HCT116 (cell line): ENCODE results near the gene TKTL1. TPM values are rescaled to one million over a fixed set of nuclear protein-coding genes. Genes with fewer than 3 reads are reported as not detected.

Experiments
- ATAC-seq: fragments of 200-7000 bp; cut with Tn5 transposase; 2 replicates; pipeline ENCODE4 v1.9.1; 2020; ENCODE audit warnings: mild to moderate bottlenecking, moderate library complexity
- BruUV-seq: library from RNA; stranded (reverse); fragments of 400-500 nt; replicated peaks from 2 replicates; lab custom pipeline; 2021; lab: Mats Ljungman, UMichigan
- CTCF ChIA-PET: fragments of 300-600 bp; sonication (Branson Sonifier 250); formaldehyde crosslinking; loops from one replicate; lab custom pipeline; 2021; ENCODE audit warnings: antibody characterized with exemption; lab: Charles Lee
- POLR2A ChIA-PET: fragments of 300-600, 350-600 bp; sonication (Branson Sonifier 250); formaldehyde crosslinking; loops from one replicate; lab custom pipeline; 2021; ENCODE audit warnings: antibody characterized with exemption; lab: Charles Lee
- RAD21 ChIA-PET, 2 experiments: fragments of 300-600 bp; sonication (Branson Sonifier 250); formaldehyde crosslinking; loops; one replicate each; lab custom pipeline; 2023; ENCODE audit warnings: low total read pairs in 2 of 2; ENCODE audit not compliant: uncharacterized antibody in 2 of 2, unreplicated experiment in 2 of 2, low non-redundant PET in 1 of 2; lab: Charles Lee
- DNase-seq: peaks from one replicate; pipeline ENCODE4 v3.0.0-alpha.2; 2010; ENCODE audit warnings: low read depth, low spot score
- H2AFZ ChIP-seq: fragments of 200-600 bp; shearing (Covaris generic), sonication (generic); 2 replicates; pipeline ENCODE4 v1.6.1; 2017; ENCODE audit warnings: low read depth, mixed run types, mixed read lengths, antibody characterized with exemption, low read length; ENCODE audit not compliant: poor library complexity, severe bottlenecking
- H3K27ac ChIP-seq: 2 replicates; pipeline ENCODE4 v1.5.1; 2012; ENCODE audit warnings: low read depth, low read length
- H3K27me3 ChIP-seq: fragments of 200-600 bp; sonication (generic); 2 replicates; pipeline ENCODE4 v1.6.1; 2016; ENCODE audit warnings: mixed run types, low read length, mixed read lengths; ENCODE audit not compliant: insufficient read depth
- H3K36me3 ChIP-seq, 2 experiments: fragments of 200-500 bp in 1 of 2; fragments of 200-600 bp in 1 of 2; sonication (Bioruptor generic) in 1 of 2; sonication (generic) in 1 of 2; 2 replicates each; pipeline versions ENCODE4 v1.5.1 to v1.6.1; 2014 to 2016; ENCODE audit warnings: low read length in 2 of 2, inconsistent platforms in 1 of 2, mixed read lengths in 1 of 2, mixed run types in 1 of 2; ENCODE audit not compliant: insufficient read depth in 2 of 2, control insufficient read depth in 1 of 2
- H3K4me1 ChIP-seq, 2 experiments: fragments of 200-600 bp in 1 of 2; sonication (generic) in 1 of 2; 2 replicates each; pipeline versions ENCODE4 v1.5.1 to v1.6.1; 2012 to 2017; ENCODE audit warnings: low read length in 2 of 2, inconsistent platforms in 1 of 2, mild to moderate bottlenecking in 1 of 2, mixed read lengths in 1 of 2, mixed run types in 1 of 2, moderate library complexity in 1 of 2; ENCODE audit not compliant: insufficient read depth in 2 of 2, control insufficient read depth in 1 of 2
- H3K4me2 ChIP-seq: fragments of 200-600 bp; sonication (generic); 2 replicates; pipeline ENCODE4 v1.6.1; 2017; ENCODE audit warnings: mixed run types, low read length, mixed read lengths
- H3K4me3 ChIP-seq, 2 experiments: fragments of 200-600 bp in 1 of 2; sonication (generic) in 1 of 2; replicated peaks in 1 of 2; 2 replicates each; pipeline ENCODE4 v1.5.1; 2011 to 2016; ENCODE audit warnings: low read length in 2 of 2, control low read depth in 1 of 2, low read depth in 1 of 2, mild to moderate bottlenecking in 1 of 2, mixed read lengths in 1 of 2, mixed run types in 1 of 2
- H3K79me2 ChIP-seq: fragments of 200-600 bp; sonication (generic); 2 replicates; pipeline ENCODE4 v1.6.1; 2017; ENCODE audit warnings: mild to moderate bottlenecking, mixed run types, low read length, moderate library complexity, mixed read lengths; ENCODE audit not compliant: insufficient read depth
- H3K9ac ChIP-seq: fragments of 200-600 bp; sonication (generic); 2 replicates; pipeline ENCODE4 v1.6.1; 2016; ENCODE audit warnings: low read length, mixed read lengths
- H3K9me2 ChIP-seq: fragments of 200-600 bp; sonication (generic), shearing (Covaris generic); 2 replicates; pipeline ENCODE4 v1.6.1; 2017; ENCODE audit warnings: mixed run types, mild to moderate bottlenecking, moderate library complexity; ENCODE audit not compliant: insufficient read depth
- H3K9me3 ChIP-seq, 2 experiments: fragments of 200-500 bp in 1 of 2; fragments of 200-600 bp in 1 of 2; sonication (Bioruptor generic) in 1 of 2; sonication (generic) in 1 of 2; 2 replicates each; pipeline ENCODE4 v1.6.1; 2014 to 2017; ENCODE audit warnings: low read length in 2 of 2, mixed read lengths in 2 of 2, inconsistent platforms in 1 of 2, low read depth in 1 of 2, mild to moderate bottlenecking in 1 of 2, mixed run types in 1 of 2, moderate library complexity in 1 of 2; ENCODE audit not compliant: control insufficient read depth in 1 of 2, insufficient read depth in 1 of 2
- H4K20me1 ChIP-seq: fragments of 200-600 bp; sonication (generic), shearing (Covaris generic); 2 replicates; pipeline ENCODE4 v1.6.1; 2017; ENCODE audit warnings: mixed run types, mild to moderate bottlenecking, moderate library complexity; ENCODE audit not compliant: insufficient read depth
- CEBPB ChIP-seq: IDR thresholded peaks from 2 replicates; pipeline ENCODE4 v1.6.1; 2012; ENCODE audit warnings: low read depth
- EGR1 ChIP-seq: IDR thresholded peaks from 2 replicates; pipeline ENCODE4 v1.6.1; 2012; ENCODE audit warnings: low read depth
- ELF1 ChIP-seq: IDR thresholded peaks from 2 replicates; pipeline ENCODE4 v1.6.1; 2012; ENCODE audit warnings: low read depth, borderline replicate concordance
- EZH2 ChIP-seq: fragments of 200-600 bp; sonication (generic); IDR thresholded peaks from 2 replicates; pipeline ENCODE4 v1.6.1; 2017; ENCODE audit warnings: antibody characterized with exemption, mixed run types
- EZH2phosphoT487 ChIP-seq: fragments of 200-600 bp; IDR thresholded peaks from 2 replicates; pipeline ENCODE4 v1.6.1; 2018; ENCODE audit warnings: antibody characterized with exemption, borderline replicate concordance
- FOSL1 ChIP-seq: IDR thresholded peaks from 2 replicates; pipeline ENCODE4 v1.6.1; 2012; ENCODE audit warnings: low read depth
- POLR2AphosphoS5 ChIP-seq: IDR thresholded peaks from 2 replicates; pipeline ENCODE4 v1.6.1; 2011; ENCODE audit warnings: mild to moderate bottlenecking, low read depth, low read length, moderate library complexity
- RAD21 ChIP-seq: IDR thresholded peaks from 2 replicates; pipeline ENCODE4 v1.6.1; 2012; ENCODE audit warnings: low read depth, mild to moderate bottlenecking
- ZNF274 ChIP-seq: fragments of 200-500 bp; sonication (Bioruptor generic); IDR thresholded peaks from 2 replicates; pipeline ENCODE4 v1.6.1; 2014; ENCODE audit warnings: mild to moderate bottlenecking, low read depth, low read length, inconsistent platforms
- intact Hi-C: fragments of 100-400 bp; cut with micrococcal nuclease; formaldehyde crosslinking; loops from 2 replicates; pipeline ENCODE4 v1.10.0; 2022
- total RNA-seq: library from RNA; stranded (reverse); gene quantifications from one replicate; pipeline ENCODE4 v1.2.1, GENCODE V29; 2021; ENCODE audit not compliant: unreplicated experiment
- TF ChIP-seq, protein P1 (sequence below), 3 experiments: fragments of 200-600 bp in 1 of 3; sonication (generic) in 1 of 3; IDR thresholded peaks in 2 of 3; conservative IDR thresholded peaks in 1 of 3; 2 replicates each; pipeline ENCODE4 v1.5.1; 2012 to 2017; ENCODE audit warnings: low read depth in 2 of 3, low read length in 2 of 3, antibody characterized with exemption in 1 of 3, borderline replicate concordance in 1 of 3, control low read depth in 1 of 3, mild to moderate bottlenecking in 1 of 3, mixed read lengths in 1 of 3, mixed run types in 1 of 3, moderate library complexity in 1 of 3; ENCODE audit not compliant: insufficient read depth in 1 of 3
- TF ChIP-seq, protein P2 (sequence below): IDR thresholded peaks from 2 replicates; pipeline ENCODE4 v1.6.1; 2012; ENCODE audit warnings: low read depth
- TF ChIP-seq, protein P3 (sequence below): IDR thresholded peaks from 2 replicates; pipeline ENCODE4 v1.6.1; 2012
- TF ChIP-seq, protein P4 (sequence below): IDR thresholded peaks from 2 replicates; pipeline ENCODE4 v1.6.1; 2011; ENCODE audit warnings: mild to moderate bottlenecking, low read length, moderate library complexity; ENCODE audit not compliant: insufficient replicate concordance; ENCODE audit errors: extremely low read depth

Gene TKTL1
- total RNA-seq, 1 experiment from 2014 or later = 0.34 TPM

DNA sequence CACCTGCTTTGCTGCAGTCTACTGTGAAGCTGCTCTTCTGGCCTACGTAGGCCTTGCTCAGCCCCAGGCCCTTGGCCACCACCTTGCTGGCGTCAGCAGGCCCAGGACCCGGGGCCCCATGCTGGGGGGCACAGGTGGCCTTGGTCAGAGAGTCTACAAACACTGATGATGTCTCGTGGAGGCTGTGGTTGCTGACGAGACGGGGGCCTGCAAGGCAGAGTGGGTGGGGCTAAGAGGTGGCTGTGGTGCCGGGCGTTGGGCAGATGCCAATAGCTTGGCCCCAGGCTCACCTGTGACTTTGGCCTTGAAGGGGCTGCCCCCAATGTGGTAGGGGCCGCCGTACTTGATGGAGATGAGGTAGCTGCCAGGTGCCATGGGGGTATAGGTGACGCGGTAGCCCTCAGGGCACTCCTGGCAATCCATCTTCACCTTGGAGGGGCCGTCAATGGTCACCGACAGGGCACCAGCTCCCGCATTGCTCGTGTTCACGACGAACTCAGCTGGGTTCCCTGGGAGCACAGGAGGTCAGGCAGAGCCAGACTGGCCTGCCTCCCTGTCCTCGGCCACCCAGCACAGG is 53.9 kb downstream of the TKTL1 start:
- ChIA-PET RAD21 (no interaction called here), CTCF (no interaction called here), POLR2A (interaction anchor here (1.0 kb wide), 1 partner anchor 22 kb away, joined by 4 read pairs; no protein-coding TSS in a partner anchor)
- no peaks in the 10 kb centered on the region for H3K79me2 ChIP-seq
- ATAC-seq (no peak), DNase-seq (no peak)
- H4K20me1 ChIP-seq = no peaks in the 10 kb centered on the region
- H3K9me3 ChIP-seq = no peaks in the 10 kb centered on the region
- no peak overlapping the region for H3K4me2 ChIP-seq
- no peak overlapping the region for H3K4me3 ChIP-seq
- H3K9me2 ChIP-seq = no peaks in the 10 kb centered on the region
- no peak overlapping the region for H3K9ac ChIP-seq
- no peak overlapping the region for H2AFZ ChIP-seq
- H3K27ac ChIP-seq = no peak overlapping the region
- BruUV-seq = no TSS peak
- no peaks in the 10 kb centered on the region for H3K4me1 ChIP-seq
- intact Hi-C loops = no loop called here
- no peak for TF ChIP-seq FOSL1
- TF ChIP-seq ELF1 = no peak
- TF ChIP-seq, protein P1, sequence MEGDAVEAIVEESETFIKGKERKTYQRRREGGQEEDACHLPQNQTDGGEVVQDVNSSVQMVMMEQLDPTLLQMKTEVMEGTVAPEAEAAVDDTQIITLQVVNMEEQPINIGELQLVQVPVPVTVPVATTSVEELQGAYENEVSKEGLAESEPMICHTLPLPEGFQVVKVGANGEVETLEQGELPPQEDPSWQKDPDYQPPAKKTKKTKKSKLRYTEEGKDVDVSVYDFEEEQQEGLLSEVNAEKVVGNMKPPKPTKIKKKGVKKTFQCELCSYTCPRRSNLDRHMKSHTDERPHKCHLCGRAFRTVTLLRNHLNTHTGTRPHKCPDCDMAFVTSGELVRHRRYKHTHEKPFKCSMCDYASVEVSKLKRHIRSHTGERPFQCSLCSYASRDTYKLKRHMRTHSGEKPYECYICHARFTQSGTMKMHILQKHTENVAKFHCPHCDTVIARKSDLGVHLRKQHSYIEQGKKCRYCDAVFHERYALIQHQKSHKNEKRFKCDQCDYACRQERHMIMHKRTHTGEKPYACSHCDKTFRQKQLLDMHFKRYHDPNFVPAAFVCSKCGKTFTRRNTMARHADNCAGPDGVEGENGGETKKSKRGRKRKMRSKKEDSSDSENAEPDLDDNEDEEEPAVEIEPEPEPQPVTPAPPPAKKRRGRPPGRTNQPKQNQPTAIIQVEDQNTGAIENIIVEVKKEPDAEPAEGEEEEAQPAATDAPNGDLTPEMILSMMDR (IDR thresholded peaks at IDR 0.05 in 2 of 3, conservative IDR thresholded peaks at IDR 0.05 in 1 of 3; ENCODE audit: borderline replicate concordance in 1 of 3, insufficient read depth in 1 of 3, low read depth in 2 of 3, low read length in 2 of 3) = no peak
- TF ChIP-seq, protein P2, sequence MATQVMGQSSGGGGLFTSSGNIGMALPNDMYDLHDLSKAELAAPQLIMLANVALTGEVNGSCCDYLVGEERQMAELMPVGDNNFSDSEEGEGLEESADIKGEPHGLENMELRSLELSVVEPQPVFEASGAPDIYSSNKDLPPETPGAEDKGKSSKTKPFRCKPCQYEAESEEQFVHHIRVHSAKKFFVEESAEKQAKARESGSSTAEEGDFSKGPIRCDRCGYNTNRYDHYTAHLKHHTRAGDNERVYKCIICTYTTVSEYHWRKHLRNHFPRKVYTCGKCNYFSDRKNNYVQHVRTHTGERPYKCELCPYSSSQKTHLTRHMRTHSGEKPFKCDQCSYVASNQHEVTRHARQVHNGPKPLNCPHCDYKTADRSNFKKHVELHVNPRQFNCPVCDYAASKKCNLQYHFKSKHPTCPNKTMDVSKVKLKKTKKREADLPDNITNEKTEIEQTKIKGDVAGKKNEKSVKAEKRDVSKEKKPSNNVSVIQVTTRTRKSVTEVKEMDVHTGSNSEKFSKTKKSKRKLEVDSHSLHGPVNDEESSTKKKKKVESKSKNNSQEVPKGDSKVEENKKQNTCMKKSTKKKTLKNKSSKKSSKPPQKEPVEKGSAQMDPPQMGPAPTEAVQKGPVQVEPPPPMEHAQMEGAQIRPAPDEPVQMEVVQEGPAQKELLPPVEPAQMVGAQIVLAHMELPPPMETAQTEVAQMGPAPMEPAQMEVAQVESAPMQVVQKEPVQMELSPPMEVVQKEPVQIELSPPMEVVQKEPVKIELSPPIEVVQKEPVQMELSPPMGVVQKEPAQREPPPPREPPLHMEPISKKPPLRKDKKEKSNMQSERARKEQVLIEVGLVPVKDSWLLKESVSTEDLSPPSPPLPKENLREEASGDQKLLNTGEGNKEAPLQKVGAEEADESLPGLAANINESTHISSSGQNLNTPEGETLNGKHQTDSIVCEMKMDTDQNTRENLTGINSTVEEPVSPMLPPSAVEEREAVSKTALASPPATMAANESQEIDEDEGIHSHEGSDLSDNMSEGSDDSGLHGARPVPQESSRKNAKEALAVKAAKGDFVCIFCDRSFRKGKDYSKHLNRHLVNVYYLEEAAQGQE = no peak
- TF ChIP-seq, protein P3, sequence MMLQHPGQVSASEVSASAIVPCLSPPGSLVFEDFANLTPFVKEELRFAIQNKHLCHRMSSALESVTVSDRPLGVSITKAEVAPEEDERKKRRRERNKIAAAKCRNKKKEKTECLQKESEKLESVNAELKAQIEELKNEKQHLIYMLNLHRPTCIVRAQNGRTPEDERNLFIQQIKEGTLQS = no peak
- no peak for TF ChIP-seq EGR1
- no peak for TF ChIP-seq POLR2AphosphoS5
- TF ChIP-seq EZH2phosphoT487 = no peak
- no peak for TF ChIP-seq RAD21
- no peak for TF ChIP-seq CEBPB
- TF ChIP-seq, protein P4, sequence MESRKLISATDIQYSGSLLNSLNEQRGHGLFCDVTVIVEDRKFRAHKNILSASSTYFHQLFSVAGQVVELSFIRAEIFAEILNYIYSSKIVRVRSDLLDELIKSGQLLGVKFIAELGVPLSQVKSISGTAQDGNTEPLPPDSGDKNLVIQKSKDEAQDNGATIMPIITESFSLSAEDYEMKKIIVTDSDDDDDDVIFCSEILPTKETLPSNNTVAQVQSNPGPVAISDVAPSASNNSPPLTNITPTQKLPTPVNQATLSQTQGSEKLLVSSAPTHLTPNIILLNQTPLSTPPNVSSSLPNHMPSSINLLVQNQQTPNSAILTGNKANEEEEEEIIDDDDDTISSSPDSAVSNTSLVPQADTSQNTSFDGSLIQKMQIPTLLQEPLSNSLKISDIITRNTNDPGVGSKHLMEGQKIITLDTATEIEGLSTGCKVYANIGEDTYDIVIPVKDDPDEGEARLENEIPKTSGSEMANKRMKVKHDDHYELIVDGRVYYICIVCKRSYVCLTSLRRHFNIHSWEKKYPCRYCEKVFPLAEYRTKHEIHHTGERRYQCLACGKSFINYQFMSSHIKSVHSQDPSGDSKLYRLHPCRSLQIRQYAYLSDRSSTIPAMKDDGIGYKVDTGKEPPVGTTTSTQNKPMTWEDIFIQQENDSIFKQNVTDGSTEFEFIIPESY = no peak
- no peak for TF ChIP-seq EZH2
- TF ChIP-seq ZNF274 = no peak
- H3K36me3 ChIP-seq = peaks cover 5 to 6% of the 10 kb centered on the region in 2 experiments; a peak in 2 of 4 replicates
- H3K27me3 ChIP-seq = no peaks in the 10 kb centered on the region
